ENCODE results near the gene ZNF573. TPM values are rescaled to one million over a fixed set of nuclear protein-coding genes. Genes with fewer than 3 reads are reported as not detected.

Gene ZNF573
- total RNA-seq, 1 donor from 2014 or later: 18.7 TPM

DNA sequence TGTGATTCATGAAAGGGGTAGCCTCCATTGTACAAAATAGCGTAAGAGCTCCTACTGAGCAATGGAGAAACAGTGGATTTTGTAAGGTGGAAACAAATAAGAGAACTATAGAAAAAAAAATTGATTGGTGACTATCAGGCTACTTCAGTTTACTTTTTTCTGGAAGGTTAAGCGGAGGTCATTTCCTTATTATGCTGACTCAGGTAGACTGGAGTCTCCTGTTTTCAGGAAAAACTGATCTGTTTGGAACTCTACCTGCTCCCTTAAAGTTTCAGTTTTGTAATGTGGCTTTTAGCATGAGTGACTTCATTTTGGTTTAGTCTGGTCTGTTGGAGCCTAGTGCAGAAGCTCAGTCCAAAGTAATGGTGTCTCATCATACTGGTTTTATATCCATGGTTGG lies 63.2 kb downstream of the ZNF573 start:
- ATAC-seq (ENCODE audit: low read depth): no peak
- no peak for DNase-seq
- TF ChIP-seq, protein P1, sequence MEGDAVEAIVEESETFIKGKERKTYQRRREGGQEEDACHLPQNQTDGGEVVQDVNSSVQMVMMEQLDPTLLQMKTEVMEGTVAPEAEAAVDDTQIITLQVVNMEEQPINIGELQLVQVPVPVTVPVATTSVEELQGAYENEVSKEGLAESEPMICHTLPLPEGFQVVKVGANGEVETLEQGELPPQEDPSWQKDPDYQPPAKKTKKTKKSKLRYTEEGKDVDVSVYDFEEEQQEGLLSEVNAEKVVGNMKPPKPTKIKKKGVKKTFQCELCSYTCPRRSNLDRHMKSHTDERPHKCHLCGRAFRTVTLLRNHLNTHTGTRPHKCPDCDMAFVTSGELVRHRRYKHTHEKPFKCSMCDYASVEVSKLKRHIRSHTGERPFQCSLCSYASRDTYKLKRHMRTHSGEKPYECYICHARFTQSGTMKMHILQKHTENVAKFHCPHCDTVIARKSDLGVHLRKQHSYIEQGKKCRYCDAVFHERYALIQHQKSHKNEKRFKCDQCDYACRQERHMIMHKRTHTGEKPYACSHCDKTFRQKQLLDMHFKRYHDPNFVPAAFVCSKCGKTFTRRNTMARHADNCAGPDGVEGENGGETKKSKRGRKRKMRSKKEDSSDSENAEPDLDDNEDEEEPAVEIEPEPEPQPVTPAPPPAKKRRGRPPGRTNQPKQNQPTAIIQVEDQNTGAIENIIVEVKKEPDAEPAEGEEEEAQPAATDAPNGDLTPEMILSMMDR (IDR thresholded peaks at IDR 0.05): no peak
- Mint-ChIP-seq H3K4me3 (no peak overlapping the region), H3K27ac (no peak overlapping the region), H3K36me3 (ENCODE audit: low read depth) (peaks cover 37% of the 10 kb centered on the region), H3K27me3 (no peaks in the 10 kb centered on the region), H3K9me3 (peaks cover 2% of the 10 kb centered on the region), H3K4me1 (peaks cover 17% of the 10 kb centered on the region)
- intact Hi-C loops (cut with micrococcal nuclease): loop anchor here (10.0 kb wide), 1 partner anchor 369 kb away; no protein-coding TSS in a partner anchor
- ChIA-PET CTCF (interaction anchor here (0.6 kb wide), 1 partner anchor 58 kb away, joined by 3 read pairs; no protein-coding TSS in a partner anchor), POLR2A (no interaction called here)

DNA sequence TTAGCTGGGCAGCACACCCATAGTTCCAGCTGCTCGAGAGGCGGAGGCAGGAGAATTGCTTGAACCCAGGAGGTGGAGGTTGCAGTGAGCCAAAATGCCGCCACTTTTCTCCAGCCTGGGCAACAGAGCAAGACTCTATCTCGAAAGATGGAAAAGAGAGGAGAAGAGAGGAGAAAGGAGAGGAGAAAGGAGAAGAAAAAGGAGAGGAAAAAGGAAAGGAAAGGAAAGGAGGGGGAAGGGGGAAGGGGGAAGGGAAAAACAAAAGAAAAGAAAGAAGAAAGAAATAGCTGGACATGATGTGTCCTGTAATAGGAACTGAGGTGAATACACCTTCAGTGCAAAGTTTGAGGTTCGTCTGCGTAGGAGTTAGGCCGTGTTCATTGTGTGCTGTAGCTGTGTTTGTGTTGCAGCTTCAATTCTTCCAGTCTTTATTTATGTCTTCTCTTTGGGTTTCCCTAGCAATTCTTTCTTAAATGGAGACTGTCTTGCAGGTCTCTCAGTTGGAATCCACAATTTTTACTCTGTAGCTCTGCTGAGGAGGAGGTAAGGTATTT lies 73.3 kb downstream of the ZNF573 start:
- ChIA-PET POLR2A (interaction anchor here (0.6 kb wide), 1 partner anchor 14 kb away, joined by 4 read pairs; no protein-coding TSS in a partner anchor), CTCF (no interaction called here)
- Mint-ChIP-seq H3K4me3 (no peak overlapping the region), H3K27ac (no peak overlapping the region), H3K9me3 (peaks cover 12% of the 10 kb centered on the region), H3K36me3 (ENCODE audit: low read depth) (peaks cover 73% of the 10 kb centered on the region), H3K4me1 (no peaks in the 10 kb centered on the region), H3K27me3 (no peaks in the 10 kb centered on the region)
- ATAC-seq (ENCODE audit: low read depth) (no peak), DNase-seq (no peak)
- TF ChIP-seq, protein P1 (IDR thresholded peaks at IDR 0.05): no peak
- intact Hi-C loops (cut with micrococcal nuclease): no loop called here

DNA sequence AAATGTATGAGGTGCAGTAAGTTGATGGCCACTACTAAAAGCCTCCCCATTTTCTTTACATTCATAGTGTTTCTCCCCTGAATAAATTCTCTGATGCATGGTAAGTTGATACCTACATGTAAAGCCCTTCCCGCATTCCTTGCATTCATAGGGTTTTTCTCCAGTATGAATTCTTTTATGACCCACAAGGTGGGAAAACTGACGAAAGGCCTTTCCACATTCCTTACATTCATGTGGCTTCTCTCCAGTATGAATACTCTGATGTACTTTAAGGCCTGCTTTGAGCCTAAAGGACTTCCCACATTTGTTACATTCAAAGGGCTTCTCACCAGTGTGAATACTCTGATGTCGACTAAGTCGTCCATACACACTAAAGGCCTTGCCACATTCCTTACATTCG lies 80.3 kb downstream of the ZNF573 start:
- Mint-ChIP-seq H3K27me3 (no peaks in the 10 kb centered on the region), H3K27ac (no peak overlapping the region), H3K9me3 (peaks cover 31% of the 10 kb centered on the region), H3K36me3 (ENCODE audit: low read depth) (peaks cover 60% of the 10 kb centered on the region), H3K4me1 (no peaks in the 10 kb centered on the region), H3K4me3 (no peak overlapping the region)
- TF ChIP-seq, protein P1 (IDR thresholded peaks at IDR 0.05): no peak
- ATAC-seq (ENCODE audit: low read depth): no peak
- intact Hi-C loops (cut with micrococcal nuclease): no loop called here
- no peak for DNase-seq
- CTCF ChIA-PET: no interaction called here
- POLR2A ChIA-PET: no interaction called here

DNA sequence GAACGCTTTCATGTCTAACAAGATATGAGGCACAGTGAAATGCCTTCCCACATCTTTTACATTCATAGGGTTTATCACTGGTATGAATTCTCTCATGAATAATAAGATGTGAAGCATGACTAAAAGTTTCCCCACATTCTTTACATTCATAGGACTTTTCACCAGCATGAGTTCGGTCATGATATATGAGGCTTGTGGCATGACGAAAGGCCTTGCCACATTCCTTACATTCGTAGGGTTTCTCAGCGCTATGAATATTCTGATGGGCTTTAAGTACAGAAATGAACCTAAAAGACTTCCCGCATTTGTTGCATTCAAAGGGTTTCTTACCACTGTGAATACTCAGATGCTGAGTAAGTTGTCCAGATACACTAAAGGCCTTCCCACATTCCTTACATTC lies 81.2 kb downstream of the ZNF573 start:
- peaks cover 28% of the 10 kb centered on the region for H3K9me3 Mint-ChIP-seq
- no peaks in the 10 kb centered on the region for H3K27me3 Mint-ChIP-seq
- H3K36me3 Mint-ChIP-seq (ENCODE audit: low read depth): peaks cover 54% of the 10 kb centered on the region
- DNase-seq (no peak), ATAC-seq (ENCODE audit: low read depth) (no peak)
- H3K4me1 Mint-ChIP-seq: no peaks in the 10 kb centered on the region
- H3K4me3 Mint-ChIP-seq: no peak overlapping the region
- intact Hi-C loops (cut with micrococcal nuclease): no loop called here
- ChIA-PET POLR2A (no interaction called here), CTCF (no interaction called here)
- H3K27ac Mint-ChIP-seq: no peak overlapping the region
- TF ChIP-seq, protein P1 (IDR thresholded peaks at IDR 0.05): no peak

DNA sequence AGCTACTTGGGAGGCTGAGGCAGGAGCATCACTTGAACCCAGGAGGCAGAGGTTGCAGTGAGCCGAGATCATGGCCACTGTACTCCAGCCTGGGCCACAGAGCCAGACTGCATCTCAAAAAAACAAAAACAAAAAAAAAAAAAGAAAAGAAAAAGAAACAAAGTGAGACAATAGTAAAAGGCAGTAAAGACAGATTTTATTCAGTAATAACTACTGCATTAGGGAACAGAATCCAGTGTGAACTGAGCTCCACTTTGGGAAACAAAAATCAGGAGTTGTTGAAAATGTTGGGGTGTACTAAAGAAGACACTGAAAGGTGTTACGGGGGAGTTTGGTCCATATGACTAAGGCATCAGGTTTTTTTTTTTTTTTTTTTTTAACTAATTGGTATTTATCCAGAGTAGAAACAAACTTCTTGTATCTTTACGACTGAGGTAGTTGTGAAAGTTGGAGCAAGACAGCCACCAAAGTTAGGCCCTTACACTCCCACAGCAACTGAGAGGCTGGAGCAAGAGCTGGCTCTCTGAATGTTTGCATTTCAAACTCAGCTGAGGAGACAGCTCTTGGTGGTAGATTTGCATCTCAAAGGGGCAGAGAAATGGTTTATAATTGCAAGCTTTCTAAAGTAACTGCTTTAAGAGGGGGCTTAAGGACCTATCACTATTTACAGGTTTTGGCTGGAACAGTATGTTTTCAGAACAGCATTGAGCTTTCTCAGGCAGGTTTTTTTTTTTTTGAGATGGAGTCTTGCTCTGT lies 84.1 kb downstream of the ZNF573 start:
- CTCF ChIA-PET: no interaction called here
- POLR2A ChIA-PET: interaction anchor here (0.7 kb wide), 1 partner anchor 1480 kb away, joined by 3 read pairs; no protein-coding TSS in a partner anchor
- H3K27ac Mint-ChIP-seq: no peak overlapping the region

More for the DNA sequence above, 84.1 kb downstream of the ZNF573 start:
- no peak for ATAC-seq (ENCODE audit: low read depth)
- no peak for DNase-seq
- H3K4me3 Mint-ChIP-seq: no peak overlapping the region
- intact Hi-C loops (cut with micrococcal nuclease): no loop called here
- peaks cover 10% of the 10 kb centered on the region for H3K4me1 Mint-ChIP-seq
- H3K27me3 Mint-ChIP-seq: no peaks in the 10 kb centered on the region
- TF ChIP-seq, protein P1 (IDR thresholded peaks at IDR 0.05): no peak
- H3K36me3 Mint-ChIP-seq (ENCODE audit: low read depth): peaks cover 44% of the 10 kb centered on the region
- H3K9me3 Mint-ChIP-seq: peaks cover 25% of the 10 kb centered on the region
